ENCODE results near the gene CIAO3. TPM values are rescaled to one million over a fixed set of nuclear protein-coding genes. Genes with fewer than 3 reads are reported as not detected.

CIAO3 gene
- total RNA-seq, 1 experiment from 2014 or later = 32.1 TPM

GRCh38 chr16:726438-727290 is 14.1 kb downstream of the CIAO3 start, which contains the start of the genes CCDC78 and HAGHL:
TSS of gene CCDC78 (minus strand) at chr16:726443. CDS start at chr16:726367, 76 bp downstream.
TSS of gene HAGHL (plus strand) at chr16:727106. CDS start at chr16:727510, 404 bp downstream.
- Histone ChIP-seq H2AFZ (ENCODE audit: low read length) (no peak within 1 kb of the TSS), H3K4me2 (ENCODE audit: low read depth, low read length, poor library complexity, severe bottlenecking) (peak within 1 kb of the TSS; percentile 93), H4K20me1 (ENCODE audit: insufficient read depth, low read depth, low read length) (peaks cover 5% of the 10 kb centered on the region), H3K4me3 (ENCODE audit: low read length) (peak within 1 kb of the TSS; percentile 91), H3K27me3 (ENCODE audit: low read length) (no peaks in the 10 kb centered on the region), H3K9me2 (replicated peaks; ENCODE audit: insufficient read depth, low read length) (no peaks in the 10 kb centered on the region), H3K4me1 (ENCODE audit: low read length) (peaks cover 90% of the 10 kb centered on the region), H3K9ac (ENCODE audit: low read length) (peak within 1 kb of the TSS; percentile 94), H3K27ac (ENCODE audit: low read length) (peak within 1 kb of the TSS; percentile 97), H3K36me3 (ENCODE audit: insufficient read depth, low read length) (0 out of 2 replicates have a peak, but pooled peaks cover 6% of the 10 kb centered on the region), H3K9me3 (ENCODE audit: low read length) (no peaks in the 10 kb centered on the region), H3K79me2 (ENCODE audit: low read length) (peaks cover 31% of the 10 kb centered on the region)
- peak; percentile 94 for DNase-seq

- Histone ChIP-seq H3K36me3 (ENCODE audit: insufficient read depth, low read length) (0 out of 2 replicates have a peak, but pooled peaks cover 6% of the 10 kb centered on the region), H4K20me1 (ENCODE audit: insufficient read depth, low read depth, low read length) (peaks cover 8% of the 10 kb centered on the region), H3K27ac (ENCODE audit: low read length) (peak overlapping the region; percentile 91), H3K9ac (ENCODE audit: low read length) (peak overlapping the region; percentile 75), H3K4me2 (ENCODE audit: low read depth, low read length, poor library complexity, severe bottlenecking) (peak overlapping the region; percentile 89), H3K9me3 (ENCODE audit: low read length) (no peaks in the 10 kb centered on the region), H3K4me1 (ENCODE audit: low read length) (peaks cover 88% of the 10 kb centered on the region), H2AFZ (ENCODE audit: low read length) (no peak overlapping the region), H3K27me3 (ENCODE audit: low read length) (no peaks in the 10 kb centered on the region), H3K9me2 (replicated peaks; ENCODE audit: insufficient read depth, low read length) (no peaks in the 10 kb centered on the region), H3K79me2 (ENCODE audit: low read length) (peaks cover 33% of the 10 kb centered on the region), H3K4me3 (ENCODE audit: low read length) (peak overlapping the region; percentile 73)
- no peak for DNase-seq
Observed at GRCh38 chr16:726188-726437, 14.7 kb downstream of the CIAO3 start.

GRCh38 chr16:725463-726187 is 15.2 kb downstream of the CIAO3 start:
- peaks cover 33% of the 10 kb centered on the region for H3K79me2 ChIP-seq (ENCODE audit: low read length)
- H3K9ac ChIP-seq (ENCODE audit: low read length) = peak overlapping the region; percentile 75
- no peak overlapping the region for H2AFZ ChIP-seq (ENCODE audit: low read length)
- H3K4me2 ChIP-seq (ENCODE audit: low read depth, low read length, poor library complexity, severe bottlenecking) = peak overlapping the region; percentile 89
- H3K36me3 ChIP-seq (ENCODE audit: insufficient read depth, low read length) = 0 out of 2 replicates have a peak, but pooled peaks cover 6% of the 10 kb centered on the region
- H3K4me1 ChIP-seq (ENCODE audit: low read length) = peaks cover 83% of the 10 kb centered on the region
- peak overlapping the region; percentile 91 for H3K27ac ChIP-seq (ENCODE audit: low read length)
- H3K27me3 ChIP-seq (ENCODE audit: low read length) = no peaks in the 10 kb centered on the region
- H3K9me3 ChIP-seq (ENCODE audit: low read length) = no peaks in the 10 kb centered on the region
- peak; percentile 72 for DNase-seq
- H4K20me1 ChIP-seq (ENCODE audit: insufficient read depth, low read depth, low read length) = peaks cover 8% of the 10 kb centered on the region
- no peaks in the 10 kb centered on the region for H3K9me2 ChIP-seq (replicated peaks; ENCODE audit: insufficient read depth, low read length)
- H3K4me3 ChIP-seq (ENCODE audit: low read length) = peak overlapping the region; percentile 73

- peak overlapping the region; percentile 75 for H3K9ac ChIP-seq (ENCODE audit: low read length)
- peak overlapping the region; percentile 91 for H3K27ac ChIP-seq (ENCODE audit: low read length)
- 0 out of 2 replicates have a peak, but pooled peaks cover 3% of the 10 kb centered on the region for H3K36me3 ChIP-seq (ENCODE audit: insufficient read depth, low read length)
- peak overlapping the region; percentile 89 for H3K4me2 ChIP-seq (ENCODE audit: low read depth, low read length, poor library complexity, severe bottlenecking)
- no peak overlapping the region for H2AFZ ChIP-seq (ENCODE audit: low read length)
- peaks cover 32% of the 10 kb centered on the region for H3K79me2 ChIP-seq (ENCODE audit: low read length)
- no peaks in the 10 kb centered on the region for H3K9me2 ChIP-seq (replicated peaks; ENCODE audit: insufficient read depth, low read length)
- H3K27me3 ChIP-seq (ENCODE audit: low read length) = no peaks in the 10 kb centered on the region
- H3K4me3 ChIP-seq (ENCODE audit: low read length) = peak overlapping the region; percentile 73; the same call in 1 of the 2 replicates
- H4K20me1 ChIP-seq (ENCODE audit: insufficient read depth, low read depth, low read length) = peaks cover 8% of the 10 kb centered on the region
- H3K9me3 ChIP-seq (ENCODE audit: low read length) = no peaks in the 10 kb centered on the region
- no peak for DNase-seq
- H3K4me1 ChIP-seq (ENCODE audit: low read length) = peaks cover 82% of the 10 kb centered on the region
Observed at GRCh38 chr16:725041-725376, 15.8 kb downstream of the CIAO3 start.

- peak overlapping the region; percentile 89 for H3K4me2 ChIP-seq (ENCODE audit: low read depth, low read length, poor library complexity, severe bottlenecking)
- no peak overlapping the region for H2AFZ ChIP-seq (ENCODE audit: low read length)
- peaks cover 8% of the 10 kb centered on the region for H4K20me1 ChIP-seq (ENCODE audit: insufficient read depth, low read depth, low read length)
- H3K9me2 ChIP-seq (replicated peaks; ENCODE audit: insufficient read depth, low read length) = no peaks in the 10 kb centered on the region
- no peaks in the 10 kb centered on the region for H3K27me3 ChIP-seq (ENCODE audit: low read length)
- peak; percentile 77 for DNase-seq
- peak overlapping the region; percentile 75 for H3K9ac ChIP-seq (ENCODE audit: low read length)
- no peaks in the 10 kb centered on the region for H3K9me3 ChIP-seq (ENCODE audit: low read length)
- H3K4me1 ChIP-seq (ENCODE audit: low read length) = peaks cover 82% of the 10 kb centered on the region
- H3K36me3 ChIP-seq (ENCODE audit: insufficient read depth, low read length) = 0 out of 2 replicates have a peak, but pooled peaks cover 2% of the 10 kb centered on the region
- H3K27ac ChIP-seq (ENCODE audit: low read length) = peak overlapping the region; percentile 91
- peaks cover 28% of the 10 kb centered on the region for H3K79me2 ChIP-seq (ENCODE audit: low read length)
- peak overlapping the region; percentile 73; the same call in 1 of the 2 replicates for H3K4me3 ChIP-seq (ENCODE audit: low read length)
Observed at GRCh38 chr16:724188-725040, 16.4 kb downstream of the CIAO3 start.

- peaks cover 8% of the 10 kb centered on the region for H4K20me1 ChIP-seq (ENCODE audit: insufficient read depth, low read depth, low read length)
- no peaks in the 10 kb centered on the region for H3K9me2 ChIP-seq (replicated peaks; ENCODE audit: insufficient read depth, low read length)
- peak; percentile 52 for DNase-seq
- 0 out of 2 replicates have a peak, but pooled peaks cover 2% of the 10 kb centered on the region for H3K36me3 ChIP-seq (ENCODE audit: insufficient read depth, low read length)
- peaks cover 22% of the 10 kb centered on the region; the same call in 1 of the 2 replicates for H3K79me2 ChIP-seq (ENCODE audit: low read length)
- H3K27ac ChIP-seq (ENCODE audit: low read length) = peak overlapping the region; percentile 91
- no peak overlapping the region for H2AFZ ChIP-seq (ENCODE audit: low read length)
- peaks cover 83% of the 10 kb centered on the region for H3K4me1 ChIP-seq (ENCODE audit: low read length)
- H3K9me3 ChIP-seq (ENCODE audit: low read length) = no peaks in the 10 kb centered on the region
- H3K4me2 ChIP-seq (ENCODE audit: low read depth, low read length, poor library complexity, severe bottlenecking) = peak overlapping the region; percentile 89
- H3K4me3 ChIP-seq (ENCODE audit: low read length) = peak overlapping the region; percentile 35; the same call in 1 of the 2 replicates
- no peaks in the 10 kb centered on the region for H3K27me3 ChIP-seq (ENCODE audit: low read length)
- peak overlapping the region; percentile 75 for H3K9ac ChIP-seq (ENCODE audit: low read length)
Observed at GRCh38 chr16:723695-724094, 17.1 kb downstream of the CIAO3 start.

GRCh38 chr16:722835-723633 is 17.8 kb downstream of the CIAO3 start:
- Histone ChIP-seq H4K20me1 (ENCODE audit: insufficient read depth, low read depth, low read length) (peaks cover 8% of the 10 kb centered on the region), H3K4me2 (ENCODE audit: low read depth, low read length, poor library complexity, severe bottlenecking) (peak overlapping the region; percentile 89), H3K9me3 (ENCODE audit: low read length) (no peaks in the 10 kb centered on the region), H3K4me3 (ENCODE audit: low read length) (peak overlapping the region; percentile 35; the same call in 1 of the 2 replicates), H3K27me3 (ENCODE audit: low read length) (no peaks in the 10 kb centered on the region), H3K4me1 (ENCODE audit: low read length) (peaks cover 81% of the 10 kb centered on the region), H3K79me2 (ENCODE audit: low read length) (0 out of 2 replicates have a peak, but pooled peaks cover 18% of the 10 kb centered on the region), H3K9me2 (replicated peaks; ENCODE audit: insufficient read depth, low read length) (no peaks in the 10 kb centered on the region), H3K36me3 (ENCODE audit: insufficient read depth, low read length) (0 out of 2 replicates have a peak, but pooled peaks cover 2% of the 10 kb centered on the region), H3K27ac (ENCODE audit: low read length) (peak overlapping the region; percentile 91), H3K9ac (ENCODE audit: low read length) (peak overlapping the region; percentile 75), H2AFZ (ENCODE audit: low read length) (no peak overlapping the region)
- DNase-seq = peak; percentile 42
